ENCODE results near the gene UBE2S. TPM values are rescaled to one million over a fixed set of nuclear protein-coding genes. Genes with fewer than 3 reads are reported as not detected.

The UBE2S gene
- polyA plus RNA-seq, 1 donor from 2014 or later = 119 TPM

DNA sequence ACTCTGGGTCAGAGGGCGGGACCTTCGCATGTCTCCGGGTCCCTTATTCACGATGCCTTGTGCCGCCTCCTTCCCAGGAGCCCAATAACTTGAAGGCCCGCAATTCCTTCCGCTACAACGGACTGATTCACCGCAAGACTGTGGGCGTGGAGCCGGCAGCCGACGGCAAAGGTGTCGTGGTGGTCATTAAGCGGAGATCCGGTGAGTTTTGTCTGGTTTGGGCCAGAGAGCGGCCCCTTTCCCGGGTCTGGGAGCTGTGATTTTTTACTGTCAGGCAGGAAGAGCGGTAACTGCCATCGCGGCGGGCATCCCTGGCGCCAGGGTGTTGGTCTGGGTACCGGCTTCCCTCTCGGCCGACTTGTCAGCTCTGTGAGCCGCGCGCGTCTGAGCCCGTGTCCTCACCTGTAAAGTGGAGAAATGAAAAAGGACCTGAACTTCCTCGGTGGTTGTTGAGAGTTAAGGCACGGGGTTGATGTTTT is 21.1 kb downstream of the UBE2S start:
- Histone ChIP-seq H3K9me3 (ENCODE audit: low read length) (no peaks in the 10 kb centered on the region), H3K79me2 (replicated peaks; ENCODE audit: insufficient read depth, low read length) (peaks cover 22% of the 10 kb centered on the region), H3K27ac (ENCODE audit: low read length) (peak overlapping the region; percentile 86), H3K9ac (ENCODE audit: low read length) (peak overlapping the region; percentile 92), H3K4me2 (ENCODE audit: low read length) (peak overlapping the region; percentile 98), H3F3A (ENCODE audit: insufficient read depth, low read length, poor library complexity, severe bottlenecking) (no peaks in the 10 kb centered on the region), H3K36me3 (ENCODE audit: insufficient read depth, low read length) (no peaks in the 10 kb centered on the region), H3K9me2 (ENCODE audit: insufficient read depth, low read length) (no peaks in the 10 kb centered on the region), H2AFZ (ENCODE audit: low read depth, low read length) (no peak overlapping the region), H4K20me1 (ENCODE audit: insufficient read depth) (peaks cover 21% of the 10 kb centered on the region), H3K4me3 (ENCODE audit: low read length) (peak overlapping the region; percentile 88), H3K27me3 (ENCODE audit: insufficient read depth, low read depth, low read length) (peaks cover 3% of the 10 kb centered on the region)
- no peak for TF ChIP-seq POLR2AphosphoS5 (IDR thresholded peaks at IDR 0.05)
- TF ChIP-seq EZH2 (IDR thresholded peaks at IDR 0.05; ENCODE audit: borderline replicate concordance, insufficient read depth, low read length, poor library complexity, severe bottlenecking) = no peak
- no peak for TF ChIP-seq SMC3 (conservative IDR thresholded peaks at IDR 0.05; ENCODE audit: poor library complexity)
- no peak for TF ChIP-seq CTCF (IDR thresholded peaks at IDR 0.05; ENCODE audit: poor library complexity, severe bottlenecking)
- TF ChIP-seq EP300 (conservative IDR thresholded peaks at IDR 0.05; ENCODE audit: poor library complexity, severe bottlenecking) = no peak
- no peak for TF ChIP-seq RAD21 (conservative IDR thresholded peaks at IDR 0.05)
- no peak for TF ChIP-seq TAF1 (IDR thresholded peaks at IDR 0.05; ENCODE audit: low read depth)

GRCh38 chr19:55385724-55386492 is 21.7 kb downstream of the UBE2S start, which contains the start of gene RPL28:
Gene RPL28, plus strand, starts transcription at chr19:55385932. Its CDS starts 426 bp downstream, at chr19:55386358.
- Histone ChIP-seq H3K9me3 (ENCODE audit: low read length) (no peaks in the 10 kb centered on the region), H3K4me3 (ENCODE audit: low read length) (peak within 1 kb of the TSS; percentile 88), H3K79me2 (replicated peaks; ENCODE audit: insufficient read depth, low read length) (peaks cover 22% of the 10 kb centered on the region), H4K20me1 (ENCODE audit: insufficient read depth) (peaks cover 21% of the 10 kb centered on the region), H2AFZ (ENCODE audit: low read depth, low read length) (peak within 1 kb of the TSS; percentile 16), H3K27ac (ENCODE audit: low read length) (peak within 1 kb of the TSS; percentile 86), H3K4me2 (ENCODE audit: low read length) (peak within 1 kb of the TSS; percentile 98), H3K9ac (ENCODE audit: low read length) (peak within 1 kb of the TSS; percentile 92), H3K36me3 (ENCODE audit: insufficient read depth, low read length) (no peaks in the 10 kb centered on the region), H3K27me3 (ENCODE audit: insufficient read depth, low read depth, low read length) (peaks cover 3% of the 10 kb centered on the region), H3F3A (ENCODE audit: insufficient read depth, low read length, poor library complexity, severe bottlenecking) (no peaks in the 10 kb centered on the region), H3K9me2 (ENCODE audit: insufficient read depth, low read length) (no peaks in the 10 kb centered on the region)
- TF ChIP-seq MXI1 (conservative IDR thresholded peaks at IDR 0.05; ENCODE audit: poor library complexity, severe bottlenecking) = peak; percentile 89
- TF ChIP-seq TAF1 (IDR thresholded peaks at IDR 0.05; ENCODE audit: low read depth) = peak; percentile 100
- peak; percentile 98 for TF ChIP-seq REST (IDR thresholded peaks at IDR 0.05; ENCODE audit: borderline replicate concordance)
- TF ChIP-seq EP300 (conservative IDR thresholded peaks at IDR 0.05; ENCODE audit: poor library complexity, severe bottlenecking) = no peak
- TF ChIP-seq SMC3 (conservative IDR thresholded peaks at IDR 0.05; ENCODE audit: poor library complexity) = peak; percentile 66
- no peak for TF ChIP-seq EZH2 (IDR thresholded peaks at IDR 0.05; ENCODE audit: borderline replicate concordance, insufficient read depth, low read length, poor library complexity, severe bottlenecking)
- TF ChIP-seq POLR2AphosphoS5 (IDR thresholded peaks at IDR 0.05) = peak; percentile 100
- peak; percentile 60 for TF ChIP-seq RAD21 (conservative IDR thresholded peaks at IDR 0.05)
- TF ChIP-seq CTCF (IDR thresholded peaks at IDR 0.05; ENCODE audit: poor library complexity, severe bottlenecking) = peak; percentile 8
